NK-92 treated with Interleukin-12 subunit alpha and Interleukin-12 subunit beta, amount 100 ng/mL, for 24 hours (cell line): ENCODE measurements around the gene PCDHGC3.

Source experiments
- DNase-seq: peaks from one replicate; lab custom pipeline; 2025; lab: John Stamatoyannopoulos, UW

Gene PCDHGC3

DNA sequence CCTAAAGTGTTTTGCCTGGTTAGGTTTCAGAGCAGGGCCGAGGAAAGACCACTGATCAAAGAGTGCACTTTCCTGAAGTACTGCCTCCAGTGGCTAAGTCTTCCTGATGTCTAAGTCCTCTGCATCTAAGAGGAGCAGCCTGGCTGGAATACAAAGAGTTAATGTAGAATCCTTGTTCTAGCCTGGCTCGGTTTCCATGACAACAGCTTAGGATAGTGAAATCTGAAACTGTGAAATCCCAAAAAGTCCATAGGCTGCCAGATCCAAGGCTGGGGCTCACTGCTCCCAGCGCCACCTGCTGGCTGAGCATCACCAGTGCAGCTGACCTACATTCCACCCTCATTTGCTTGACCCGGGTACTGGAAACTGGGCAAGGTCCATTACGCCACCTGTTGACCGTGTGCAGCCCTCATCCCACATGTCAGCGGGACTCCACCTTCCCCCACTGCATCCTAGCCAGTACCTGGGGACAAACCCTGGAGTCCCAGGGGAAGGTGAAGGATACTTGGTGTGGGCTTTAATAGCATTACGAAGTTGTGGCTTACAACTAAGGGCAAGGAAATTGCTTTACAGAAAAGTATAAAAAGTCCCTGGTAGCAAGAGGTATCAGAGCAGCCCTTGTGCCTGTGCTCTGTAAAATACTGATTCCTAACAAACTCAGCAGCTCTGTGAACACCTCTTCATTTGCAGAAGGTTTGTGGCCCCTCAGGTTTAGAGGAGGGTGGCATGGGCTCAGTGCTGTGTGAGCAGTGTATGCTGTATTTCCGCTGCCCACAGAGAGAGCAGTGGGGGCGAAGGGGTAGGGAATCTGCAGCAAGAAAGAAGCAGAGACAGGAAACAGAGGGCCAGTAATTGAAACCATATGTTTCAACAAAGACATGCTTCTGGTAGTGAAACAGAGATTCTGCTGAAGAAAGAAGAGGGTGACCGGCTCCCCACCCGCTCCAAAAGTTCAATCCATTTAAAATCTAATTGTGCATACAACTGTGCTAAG lies 49.1 kb downstream of the PCDHGC3 start:
- DNase-seq = peak; percentile 21

DNA sequence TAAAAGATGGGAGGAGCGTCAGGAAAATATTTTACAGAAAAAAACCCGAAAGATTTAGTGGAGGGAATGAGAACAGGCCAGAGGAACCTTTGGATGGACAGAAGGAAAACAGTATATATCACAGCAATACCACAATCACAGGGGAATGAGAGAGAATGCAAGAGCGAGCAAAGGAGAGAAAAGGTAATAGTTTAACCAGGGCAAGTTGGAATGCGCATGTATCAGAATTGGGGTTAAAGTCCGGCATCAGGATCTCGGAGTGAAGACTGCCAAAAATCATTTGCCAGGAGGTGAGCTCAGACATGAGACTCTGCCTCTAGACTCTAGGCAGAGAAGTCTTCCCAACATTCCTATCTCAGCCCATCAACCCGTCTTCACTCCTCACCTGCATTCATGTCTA lies 49.9 kb downstream of the PCDHGC3 start:
- no peak for DNase-seq

DNA sequence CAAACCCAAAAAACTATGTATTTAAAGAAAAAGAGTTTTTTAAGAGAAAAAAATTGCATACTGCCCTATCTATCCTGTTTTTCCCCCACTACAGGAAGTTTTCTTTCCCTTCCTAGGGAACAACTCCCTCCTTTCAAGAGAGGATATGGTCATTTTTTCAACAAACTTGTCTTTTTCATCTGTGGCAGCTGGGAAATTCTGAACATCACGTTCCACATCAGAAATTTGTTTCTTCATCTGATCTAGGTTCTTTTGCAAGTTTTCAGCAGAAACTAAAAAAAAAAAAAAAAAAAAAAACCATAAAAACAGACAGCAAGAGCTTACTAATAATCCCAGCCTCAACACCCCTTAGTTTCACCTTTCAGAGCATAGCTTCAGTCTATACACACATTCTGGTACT lies 51.7 kb downstream of the PCDHGC3 start:
- DNase-seq = no peak
